Left lung (tissue), 10 donors: ENCODE measurements around the gene UTF1. TPM values are rescaled to one million over a fixed set of nuclear protein-coding genes. Genes with fewer than 3 reads are reported as not detected.

Source experiments
- ATAC-seq: fragments of 200-7000 bp; cut with Tn5 transposase; one replicate; pipeline ENCODE4 v1.9.1; 2020; ENCODE audit warnings: moderate library complexity
- DNase-seq, 4 donors: peaks; one replicate each; pipeline ENCODE4 v3.0.0-alpha.2; 2013 to 2020
- H3K27ac ChIP-seq, 2 donors: fragments of 200-600 bp; sonication (generic) in 1 of 2; one replicate each; pipeline versions ENCODE4 v1.5.0 to v1.8.0; 2020 to 2021
- H3K27me3 ChIP-seq, 2 donors: fragments of 200-600 bp; sonication (generic) in 1 of 2; one replicate each; pipeline versions ENCODE4 v1.5.0 to v1.8.0; 2020 to 2021
- H3K36me3 ChIP-seq, 2 donors: fragments of 200-600 bp; sonication (generic) in 1 of 2; one replicate each; pipeline versions ENCODE4 v1.5.0 to v1.8.0; 2020 to 2021
- H3K4me1 ChIP-seq, 2 donors: fragments of 200-600 bp; one replicate each; pipeline ENCODE4 v1.8.0; 2021
- H3K4me3 ChIP-seq, 2 donors: fragments of 200-600 bp; sonication (generic) in 1 of 2; one replicate each; pipeline versions ENCODE4 v1.5.0 to v1.8.0; 2020 to 2021; ENCODE audit warnings: mild to moderate bottlenecking in 1 of 2
- H3K9me3 ChIP-seq, 2 donors: fragments of 200-600 bp; sonication (generic) in 1 of 2; one replicate each; pipeline versions ENCODE4 v1.5.0 to v1.8.0; 2020 to 2021
- CTCF ChIP-seq, 2 donors: fragments of 200-600 bp; sonication (generic) in 1 of 2; IDR thresholded peaks; one replicate each; pipeline versions ENCODE4 v1.5.0 to v1.8.0; 2021; ENCODE audit warnings: antibody characterized with exemption in 2 of 2
- intact Hi-C, 2 donors: fragments of 100-400 bp; cut with DNase I; formaldehyde crosslinking; loops; one replicate each; pipeline versions ENCODE4 v1.11.2 to v1.14.2; 2022
- polyA plus RNA-seq, 6 donors: library from polyadenylated mRNA; unstranded; fragments of 120-200 nt; gene quantifications; one replicate each; pipeline ENCODE4 v1.2.1, GENCODE V29; 2013; ENCODE audit not compliant: insufficient read length in 6 of 6
- total RNA-seq, 2 donors: library from RNA; stranded (reverse); fragmentation: NEBNext Ultra II Directional; extraction: Animal tissue kit (Norgen Biotek cat#: 25700); gene quantifications; one replicate each; pipeline ENCODE4 v1.2.1, GENCODE V29; 2021
- donor health status: DM: no; HTN: yes; CAD: no.
- donor health status: DM: no; HTN: no; CAD: no.

Gene UTF1
- total and polyA plus RNA-seq, 8 donors: not detected

- peaks cover 22 to 29% of the 10 kb centered on the region in 2 donors for H3K4me1 ChIP-seq
- no peaks in the 10 kb centered on the region for H3K9me3 ChIP-seq
- no peak for TF ChIP-seq CTCF (IDR thresholded peaks at IDR 0.05)
- no peak overlapping the region for H3K4me3 ChIP-seq
- H3K27ac ChIP-seq: no peak overlapping the region
- intact Hi-C loops: no loop called here
- ATAC-seq: no peak
- DNase-seq: no peak
- no peaks in the 10 kb centered on the region for H3K36me3 ChIP-seq
- peaks cover 0 to 25% of the 10 kb centered on the region in 2 donors for H3K27me3 ChIP-seq
These were observed 24.6 kb downstream of the UTF1 start for GRCh38 chr10:133254421-133255120.

GRCh38 chr10:133255323-133255722 is 25.3 kb downstream of the UTF1 start:
- no peak for DNase-seq
- Histone ChIP-seq H3K36me3 (no peaks in the 10 kb centered on the region), H3K9me3 (no peaks in the 10 kb centered on the region), H3K4me3 (no peak overlapping the region), H3K27ac (no peak overlapping the region), H3K27me3 (peaks cover 0 to 21% of the 10 kb centered on the region in 2 donors), H3K4me1 (peaks cover 25 to 36% of the 10 kb centered on the region in 2 donors)
- no peak for ATAC-seq
- TF ChIP-seq CTCF (IDR thresholded peaks at IDR 0.05): no peak
- intact Hi-C loops: no loop called here

GRCh38 chr10:133257489-133258065 is 27.6 kb downstream of the UTF1 start:
- DNase-seq (peak in 3 of 4 donors; percentile 33 to 95 (median 88)), ATAC-seq (peak; percentile 58)
- H3K36me3 ChIP-seq: peaks cover 0 to 2% of the 10 kb centered on the region in 2 donors
- H3K4me1 ChIP-seq: peaks cover 31 to 53% of the 10 kb centered on the region in 2 donors
- H3K27ac ChIP-seq: peak overlapping the region; percentile 84 to 93
- intact Hi-C loops: no loop called here
- peak; percentile 23 to 35 for TF ChIP-seq CTCF (IDR thresholded peaks at IDR 0.05)
- H3K27me3 ChIP-seq: peaks cover 0 to 10% of the 10 kb centered on the region in 2 donors
- H3K4me3 ChIP-seq: peak overlapping the region in 1 of 2 donors; percentile 1
- no peaks in the 10 kb centered on the region for H3K9me3 ChIP-seq

GRCh38 chr10:133258066-133258817 is 28.2 kb downstream of the UTF1 start:
- Histone ChIP-seq H3K4me1 (peaks cover 31 to 57% of the 10 kb centered on the region in 2 donors), H3K9me3 (no peaks in the 10 kb centered on the region), H3K4me3 (peak overlapping the region in 1 of 2 donors; percentile 10), H3K27ac (peak overlapping the region; percentile 84 to 93), H3K36me3 (peaks cover 0 to 8% of the 10 kb centered on the region in 2 donors), H3K27me3 (peaks cover 0 to 10% of the 10 kb centered on the region in 2 donors)
- ATAC-seq (peak; percentile 58), DNase-seq (peak in 2 of 4 donors; percentile 77 to 87)
- intact Hi-C loops: no loop called here
- TF ChIP-seq CTCF (IDR thresholded peaks at IDR 0.05): no peak
